Stimulated activated CD4-positive, alpha-beta T cell treated with anti-CD3 and anti-CD28 coated beads, Interleukin-15, amount 100 ng/mL, for 48 hours (primary cell): ENCODE measurements around the gene MS4A8.
"Not testable (repeated sequence)": the region's sequence is repeated elsewhere in the genome, so short reads cannot be mapped to it uniquely, and the experiment has no call there.

ENCODE experiments used
- DNase-seq, 2 donors: peaks; one replicate each; pipeline ENCODE4 v3.0.0-alpha.2; 2020; ENCODE audit warnings: low read depth in 2 of 2

MS4A8 gene

GRCh38 chr11:60725592-60725991, 26.2 kb downstream of the MS4A8 start:
- DNase-seq, result no peak

- no peak for DNase-seq
These were observed 32.2 kb downstream of the MS4A8 start for GRCh38 chr11:60731586-60731985.

GRCh38 chr11:60734279-60734678, 34.9 kb downstream of the MS4A8 start:
- no peak for DNase-seq

- DNase-seq, result no peak
These were observed 39.7 kb downstream of the MS4A8 start for GRCh38 chr11:60739114-60739513.

GRCh38 chr11:60740573-60740972, 41.2 kb downstream of the MS4A8 start:
- DNase-seq, result no peak

GRCh38 chr11:60741421-60741820, 42.0 kb downstream of the MS4A8 start:
- DNase-seq, result no peak

GRCh38 chr11:60743058-60743457, 43.6 kb downstream of the MS4A8 start:
- no peak for DNase-seq

- no peak for DNase-seq
These were observed 44.7 kb downstream of the MS4A8 start for GRCh38 chr11:60744114-60744513.

- no peak for DNase-seq
These were observed 48.0 kb downstream of the MS4A8 start for GRCh38 chr11:60747359-60747873.

GRCh38 chr11:60748225-60748624, 48.8 kb downstream of the MS4A8 start:
- DNase-seq, result no peak

- DNase-seq, result no peak
These were observed 49.4 kb downstream of the MS4A8 start for GRCh38 chr11:60748821-60749220.

GRCh38 chr11:60750911-60751310, 51.5 kb downstream of the MS4A8 start:
- DNase-seq, result no peak

GRCh38 chr11:60753309-60753708, 53.9 kb downstream of the MS4A8 start:
- DNase-seq, result no peak

GRCh38 chr11:60754887-60755286, 55.5 kb downstream of the MS4A8 start:
- no peak for DNase-seq

- no peak for DNase-seq
These were observed 57.1 kb downstream of the MS4A8 start, which contains the start of gene MS4A15 for GRCh38 chr11:60756307-60757032. Gene MS4A15 (plus strand): TSS chr11:60756867. CDS start chr11:60763734, 6,867 bp downstream.

GRCh38 chr11:60757231-60757800, 57.9 kb downstream of the MS4A8 start:
- DNase-seq, result no peak

GRCh38 chr11:60758671-60759070, 59.3 kb downstream of the MS4A8 start:
- DNase-seq, result not testable (repeated sequence)

GRCh38 chr11:60759438-60760225, 60.2 kb downstream of the MS4A8 start:
- not testable (repeated sequence) for DNase-seq

GRCh38 chr11:60761436-60762190, 62.2 kb downstream of the MS4A8 start:
- DNase-seq, result no peak

- DNase-seq, result no peak
These were observed 63.7 kb downstream of the MS4A8 start for GRCh38 chr11:60762851-60763691.
